K562 (cell line): ENCODE data around the gene CCDC85A. TPM values are rescaled to one million over a fixed set of nuclear protein-coding genes. Genes with fewer than 3 reads are reported as not detected.

Experiments
- ATAC-seq: fragments of 200-7000 bp; cut with Tn5 transposase; 3 replicates; pipeline ENCODE4 v1.9.1; 2020; ENCODE audit warnings: moderate library complexity
- BruUV-seq: library from RNA; stranded (reverse); fragments of 400-500 nt; replicated peaks from 2 replicates; lab custom pipeline; 2021; lab: Mats Ljungman, UMichigan
- CTCF ChIA-PET: fragments of 300-600 bp; formaldehyde crosslinking; extraction: SDS; loops from one replicate; lab custom pipeline; 2021; ENCODE audit warnings: low intra/inter-chr PET ratio; lab: Yijun Ruan, JAX
- POLR2A ChIA-PET: fragments of 300-600, 350-650 bp; sonication (Branson Sonifier 250); formaldehyde crosslinking; extraction: SDS; loops from one replicate; lab custom pipeline; 2021; ENCODE audit warnings: antibody characterized with exemption, inconsistent platforms; lab: Yijun Ruan, JAX
- DNase-seq, 4 experiments: peaks; one replicate each; pipeline versions ENCODE4 v3.0.0 to v3.0.0-alpha.2; 2011 to 2018; ENCODE audit warnings: low spot score in 3 of 4, mixed read lengths in 3 of 4; ENCODE audit errors: extremely low read depth in 1 of 4
- FAIRE-seq: peaks from 2 replicates; lab custom pipeline; 2011; peaks lifted over from hg19 to GRCh38; lab: Jason Lieb, UNC
- H2AFZ ChIP-seq: 2 replicates; pipeline ENCODE4 v1.6.0; 2011; ENCODE audit warnings: low read depth, low read length, control low read depth, inconsistent platforms
- H3K27ac ChIP-seq: fragments of 200-600 bp; 3 replicates; pipeline ENCODE4 v1.8.0; 2011; ENCODE audit warnings: low read depth, mild to moderate bottlenecking, control low read depth, inconsistent platforms, low read length, moderate library complexity, mixed read lengths; ENCODE audit errors: extremely low read depth
- H3K27me3 ChIP-seq, 2 experiments: fragments of 300-600 bp in 1 of 2; 2 replicates in 1 of 2; 3 replicates in 1 of 2; pipeline versions ENCODE4 v1.6.0 to v1.8.0; 2011; ENCODE audit warnings: inconsistent platforms in 2 of 2, low read length in 2 of 2, mild to moderate bottlenecking in 1 of 2, mixed read lengths in 1 of 2, moderate library complexity in 1 of 2; ENCODE audit not compliant: control insufficient read depth in 2 of 2, insufficient read depth in 2 of 2
- H3K36me3 ChIP-seq: fragments of 300-600 bp; 3 replicates; pipeline ENCODE4 v1.8.0; 2011; ENCODE audit warnings: mild to moderate bottlenecking, low read length, inconsistent platforms; ENCODE audit not compliant: control insufficient read depth, insufficient read depth
- H3K4me1 ChIP-seq, 2 experiments: fragments of 200-600 bp in 1 of 2; replicated peaks in 1 of 2; 2 replicates in 1 of 2; 3 replicates in 1 of 2; pipeline versions ENCODE4 v1.5.1 to v1.8.0; 2011; ENCODE audit warnings: inconsistent platforms in 2 of 2, low read length in 2 of 2, mild to moderate bottlenecking in 1 of 2, mixed read lengths in 1 of 2, moderate library complexity in 1 of 2; ENCODE audit not compliant: control insufficient read depth in 2 of 2, insufficient read depth in 2 of 2
- H3K4me2 ChIP-seq: 2 replicates; pipeline ENCODE4 v1.6.1; 2011; ENCODE audit warnings: low read length, control low read depth, inconsistent platforms, mixed read lengths; ENCODE audit not compliant: insufficient read depth
- H3K4me3 ChIP-seq: fragments of 200-600 bp; sonication (generic), shearing (Covaris generic); 2 replicates; pipeline ENCODE4 v1.5.1; 2016; ENCODE audit warnings: control low read depth, inconsistent platforms
- H3K79me2 ChIP-seq: fragments of 200-600 bp; 3 replicates; pipeline ENCODE4 v1.8.0; 2011; ENCODE audit warnings: low read length, inconsistent platforms; ENCODE audit not compliant: control insufficient read depth, insufficient read depth
- H3K9ac ChIP-seq, 2 experiments: 2 replicates each; pipeline versions ENCODE4 v1.6.0 to v1.6.1; 2011; ENCODE audit warnings: low read depth in 2 of 2, low read length in 2 of 2, control low read depth in 1 of 2, inconsistent platforms in 1 of 2, mild to moderate bottlenecking in 1 of 2, mixed read lengths in 1 of 2; ENCODE audit not compliant: insufficient read depth in 1 of 2
- H3K9me1 ChIP-seq: one replicate; pipeline ENCODE4 v1.6.0; 2011; ENCODE audit warnings: inconsistent platforms, mild to moderate bottlenecking, low read length, moderate library complexity; ENCODE audit not compliant: control insufficient read depth, insufficient read depth
- H3K9me3 ChIP-seq: replicated peaks from 2 replicates; pipeline ENCODE4 v1.5.1; 2011; ENCODE audit warnings: low read depth, low read length, inconsistent platforms; ENCODE audit not compliant: control insufficient read depth, insufficient read depth
- H4K20me1 ChIP-seq: replicated peaks from 2 replicates; pipeline ENCODE4 v1.6.1; 2011; ENCODE audit warnings: low read length, inconsistent platforms, mixed read lengths; ENCODE audit not compliant: control insufficient read depth, insufficient read depth
- ATF7 ChIP-seq: fragments of 450-650 bp; IDR thresholded peaks from 2 replicates; pipeline ENCODE4 v1.7.1; 2014; ENCODE audit warnings: mild to moderate bottlenecking, moderate library complexity
- FOXA3 ChIP-seq, 2 experiments: fragments of 450-650 bp in 1 of 2; sonication (generic) in 1 of 2; formaldehyde crosslinking; IDR thresholded peaks in 1 of 2; conservative IDR thresholded peaks in 1 of 2; 2 replicates each; pipeline versions ENCODE4 v1.4.0 to v1.8.0; 2020 to 2022; ENCODE audit warnings: mild to moderate bottlenecking in 2 of 2, missing genetic modification reagents in 1 of 2
- FOXP1 ChIP-seq: sonication (generic); formaldehyde crosslinking; IDR thresholded peaks from 2 replicates; pipeline ENCODE4 v1.8.0; 2022; ENCODE audit warnings: mild to moderate bottlenecking, missing genetic modification reagents
- GATAD2B ChIP-seq: fragments of 450-650 bp; IDR thresholded peaks from 2 replicates; pipeline ENCODE4 v1.6.1; 2017; ENCODE audit warnings: mild to moderate bottlenecking, borderline replicate concordance
- HDAC6 ChIP-seq: IDR thresholded peaks from 2 replicates; pipeline ENCODE4 v1.6.1; 2012; ENCODE audit warnings: low read depth, mild to moderate bottlenecking, control low read depth, inconsistent platforms, low read length, moderate library complexity
- ILK ChIP-seq: fragments of 450-650 bp; IDR thresholded peaks from 2 replicates; pipeline ENCODE4 v1.6.1; 2016; ENCODE audit warnings: missing genetic modification characterization, low read depth, mild to moderate bottlenecking, missing compliant biosample characterization, moderate library complexity, borderline replicate concordance
- KAT7 ChIP-seq: sonication (generic); formaldehyde crosslinking; IDR thresholded peaks from 2 replicates; pipeline ENCODE4 v1.8.0; 2022; ENCODE audit warnings: missing genetic modification reagents, mild to moderate bottlenecking, borderline replicate concordance
- KAT8 ChIP-seq: fragments of 450-650 bp; IDR thresholded peaks from 2 replicates; pipeline ENCODE4 v1.6.1; 2016; ENCODE audit warnings: low read depth, mild to moderate bottlenecking
- PHB2 ChIP-seq: fragments of 450-650 bp; IDR thresholded peaks from 2 replicates; pipeline ENCODE4 v1.6.1; 2017; ENCODE audit warnings: low read depth
- RUNX1 ChIP-seq: sonication (generic); IDR thresholded peaks from 2 replicates; pipeline ENCODE4 v1.6.1; 2016; ENCODE audit warnings: antibody characterized with exemption, low read depth
- TFE3 ChIP-seq: fragments of 450-650 bp; formaldehyde crosslinking; IDR thresholded peaks from 2 replicates; pipeline ENCODE4 v1.4.0; 2020; ENCODE audit warnings: mild to moderate bottlenecking, mixed read lengths
- TGIF2 ChIP-seq: sonication (generic); formaldehyde crosslinking; IDR thresholded peaks from 2 replicates; pipeline ENCODE4 v1.8.1; 2022; ENCODE audit warnings: mild to moderate bottlenecking, missing genetic modification reagents, moderate library complexity
- ZBTB7A ChIP-seq: IDR thresholded peaks from 2 replicates; pipeline ENCODE4 v1.6.1; 2011; ENCODE audit warnings: low read depth, mild to moderate bottlenecking, low read length, moderate library complexity, borderline replicate concordance; ENCODE audit not compliant: control insufficient read depth
- WGBS: fragments of 100-300 bp; shearing (Covaris generic); methylation state at CpG from one replicate; pipeline ENCODE4 v1.1.6; 2016; ENCODE audit warnings: low coverage, mixed read lengths; ENCODE audit not compliant: insufficient coverage; ENCODE audit errors: missing lambda C conversion rate; 5-methylcytosine and 5-hydroxymethylcytosine counted together
- in situ Hi-C: fragments of 300-500 bp; cut with MboI; formaldehyde crosslinking; loops from 4 replicates; pipeline ENCODE4 v1.15.0; 2018; ENCODE audit warnings: inconsistent platforms, mixed read lengths
- intact Hi-C: fragments of 100-400 bp; cut with micrococcal nuclease; formaldehyde crosslinking; loops from 2 replicates; pipeline ENCODE4 v1.14.2; 2022
- polyA plus RNA-seq, 8 experiments: library from polyadenylated mRNA; depleted of rRNA in 4 of 8; stranded (reverse) in 5 of 8; unstranded in 3 of 8; fragments of >200 nt; fragmentation: Nextera tagmentation in 2 of 8; fragmentation: Illumina TruSeq in 1 of 8; extraction: Ambion mirVana in 2 of 8; extraction: Trizol in 1 of 8; gene quantifications; 2 replicates each; pipeline versions ENCODE4 v1.2.1 to v1.2.3, GENCODE V29; 2011 to 2014; ENCODE audit warnings: inconsistent platforms in 1 of 8, missing spikeins in 1 of 8
- total RNA-seq, 7 experiments: library from RNA; depleted of rRNA in 6 of 7; stranded (reverse); fragments of >200 nt in 6 of 7; fragmentation: Illumina TruSeq in 2 of 7; extraction: Trizol in 2 of 7; gene quantifications; 2 replicates each; pipeline versions ENCODE4 v1.2.1 to v1.2.3, GENCODE V29; 2011 to 2021; ENCODE audit warnings: low replicate concordance in 1 of 7
- TF ChIP-seq, protein P1 (sequence below): IDR thresholded peaks from 2 replicates; pipeline ENCODE4 v1.6.1; 2016; ENCODE audit warnings: missing genetic modification characterization, missing compliant biosample characterization
- TF ChIP-seq, protein P2 (sequence below), 2 experiments: fragments of 450-650 bp; conservative IDR thresholded peaks; 2 replicates each; pipeline ENCODE4 v1.6.1; 2017; ENCODE audit warnings: mild to moderate bottlenecking in 2 of 2, moderate library complexity in 2 of 2

Gene CCDC85A
- total and polyA plus RNA-seq, 9 of the 15 experiments (the other 6 are each of a cell fraction or from before 2014, with no cell fraction given): 0.03 to 0.14 (median 0.10) TPM; not detected in 5

DNA sequence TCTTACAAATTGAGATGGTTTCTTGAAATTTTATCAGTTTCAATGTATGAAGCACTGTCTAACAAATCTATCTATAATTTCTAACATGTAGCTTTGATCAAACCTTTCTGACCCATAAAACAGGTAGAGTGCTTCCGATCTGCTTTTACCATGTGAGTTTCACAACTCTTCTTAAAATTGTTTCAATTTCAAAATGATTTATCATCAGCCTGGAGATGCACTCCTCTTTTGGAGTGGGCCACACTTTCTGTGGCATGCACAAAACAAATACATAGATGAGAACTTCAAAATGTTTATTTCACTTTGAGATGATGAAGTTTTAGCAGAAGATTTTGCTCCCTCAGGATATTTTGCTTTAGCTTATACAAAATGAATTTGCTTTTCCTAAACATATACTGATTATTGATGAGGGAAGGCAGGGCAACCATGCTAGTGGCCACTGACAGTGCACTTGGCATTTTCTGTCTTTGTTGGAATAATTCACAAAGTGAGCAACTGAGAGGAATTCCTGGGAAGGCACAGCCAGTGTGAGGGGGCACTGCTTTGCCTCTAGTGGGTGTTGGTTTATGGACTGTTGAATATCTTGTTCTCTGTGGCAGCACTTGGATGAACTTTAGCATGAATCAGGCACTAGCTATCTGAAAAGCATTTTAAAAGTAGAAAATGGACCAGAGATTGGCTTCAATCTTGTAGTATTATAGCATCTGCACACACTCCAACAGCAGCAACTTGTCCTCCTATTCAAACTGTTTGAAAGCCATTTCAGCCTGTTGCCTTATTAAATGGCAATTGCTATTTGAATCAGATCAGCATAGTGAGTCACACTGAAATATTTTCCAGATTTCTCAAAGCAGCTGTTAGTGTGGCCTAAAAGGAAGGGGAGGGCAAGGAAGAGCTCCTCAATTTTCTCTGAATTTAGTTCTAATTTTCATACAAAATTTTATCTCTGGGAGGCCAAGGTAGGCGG lies 193.2 kb downstream of the CCDC85A start:
- Histone ChIP-seq H3K79me2 (no peaks in the 10 kb centered on the region), H3K36me3 (no peaks in the 10 kb centered on the region), H3K27me3 (no peaks in the 10 kb centered on the region), H3K9me1 (no peaks in the 10 kb centered on the region), H3K4me1 (no peaks in the 10 kb centered on the region), H3K27ac (no peak overlapping the region), H4K20me1 (no peaks in the 10 kb centered on the region), H3K4me2 (no peak overlapping the region), H3K9ac (no peak overlapping the region), H3K9me3 (no peaks in the 10 kb centered on the region; the same call in 1 of the 2 replicates), H3K4me3 (no peak overlapping the region), H2AFZ (no peak overlapping the region)
- CTCF ChIA-PET: no interaction called here
- no peak for DNase-seq
- ATAC-seq: no peak
- POLR2A ChIA-PET: no interaction called here
- no peak for TF ChIP-seq KAT7
- no peak for TF ChIP-seq HDAC6
- no peak for TF ChIP-seq ATF7
- no peak for TF ChIP-seq RUNX1
- TF ChIP-seq PHB2: no peak
- TF ChIP-seq ILK (tag): no peak
- TF ChIP-seq, protein P1, sequence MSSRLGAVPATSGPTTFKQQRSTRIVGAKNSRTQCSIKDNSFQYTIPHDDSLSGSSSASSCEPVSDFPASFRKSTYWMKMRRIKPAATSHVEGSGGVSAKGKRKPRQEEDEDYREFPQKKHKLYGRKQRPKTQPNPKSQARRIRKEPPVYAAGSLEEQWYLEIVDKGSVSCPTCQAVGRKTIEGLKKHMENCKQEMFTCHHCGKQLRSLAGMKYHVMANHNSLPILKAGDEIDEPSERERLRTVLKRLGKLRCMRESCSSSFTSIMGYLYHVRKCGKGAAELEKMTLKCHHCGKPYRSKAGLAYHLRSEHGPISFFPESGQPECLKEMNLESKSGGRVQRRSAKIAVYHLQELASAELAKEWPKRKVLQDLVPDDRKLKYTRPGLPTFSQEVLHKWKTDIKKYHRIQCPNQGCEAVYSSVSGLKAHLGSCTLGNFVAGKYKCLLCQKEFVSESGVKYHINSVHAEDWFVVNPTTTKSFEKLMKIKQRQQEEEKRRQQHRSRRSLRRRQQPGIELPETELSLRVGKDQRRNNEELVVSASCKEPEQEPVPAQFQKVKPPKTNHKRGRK: no peak
- TF ChIP-seq FOXP1 (CRISPR knock-in tag): no peak
- TF ChIP-seq, protein P2, sequence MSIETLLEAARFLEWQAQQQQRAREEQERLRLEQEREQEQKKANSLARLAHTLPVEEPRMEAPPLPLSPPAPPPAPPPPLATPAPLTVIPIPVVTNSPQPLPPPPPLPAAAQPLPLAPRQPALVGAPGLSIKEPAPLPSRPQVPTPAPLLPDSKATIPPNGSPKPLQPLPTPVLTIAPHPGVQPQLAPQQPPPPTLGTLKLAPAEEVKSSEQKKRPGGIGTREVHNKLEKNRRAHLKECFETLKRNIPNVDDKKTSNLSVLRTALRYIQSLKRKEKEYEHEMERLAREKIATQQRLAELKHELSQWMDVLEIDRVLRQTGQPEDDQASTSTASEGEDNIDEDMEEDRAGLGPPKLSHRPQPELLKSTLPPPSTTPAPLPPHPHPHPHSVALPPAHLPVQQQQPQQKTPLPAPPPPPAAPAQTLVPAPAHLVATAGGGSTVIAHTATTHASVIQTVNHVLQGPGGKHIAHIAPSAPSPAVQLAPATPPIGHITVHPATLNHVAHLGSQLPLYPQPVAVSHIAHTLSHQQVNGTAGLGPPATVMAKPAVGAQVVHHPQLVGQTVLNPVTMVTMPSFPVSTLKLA (conservative IDR thresholded peaks at IDR 0.05): no peak
- TF ChIP-seq GATAD2B: no peak
- TF ChIP-seq ZBTB7A: no peak
- TF ChIP-seq FOXA3 (CRISPR knock-in tag; conservative IDR thresholded peaks at IDR 0.05 in 1 of 2, IDR thresholded peaks at IDR 0.05 in 1 of 2): no peak
- no peak for TF ChIP-seq KAT8
- no peak for TF ChIP-seq TGIF2 (CRISPR knock-in tag)
- no peak for TF ChIP-seq TFE3 (CRISPR knock-in tag)
- 0% methylated on average over 2 of the region's 2 CpGs for WGBS
- BruUV-seq: no TSS peak
- intact Hi-C loops (no loop called here), in situ Hi-C loops (no loop called here)
- FAIRE-seq: no peak
